ENCODE results near the gene DTX3L.

GRCh38 chr3:122559906-122560305 lies 4.2 kb upstream of the DTX3L start:
- TF ChIP-seq CTCF (IDR thresholded peaks at IDR 0.05; ENCODE audit: insufficient read depth, low read depth, low read length) (no peak), EZH2 (IDR thresholded peaks at IDR 0.05; ENCODE audit: insufficient read depth, low read length) (no peak)

Measured in astrocyte (in vitro differentiated cells and primary cell).